Mesenteric fat pad (tissue), 1 donor: ENCODE measurements around the gene NODAL. TPM values are rescaled to one million over a fixed set of nuclear protein-coding genes. Genes with fewer than 3 reads are reported as not detected.
A peak's percentile ranks its signal among the peaks of the same experiment; 100 is the strongest.

ENCODE experiments used
- DNase-seq: peaks from one replicate; pipeline ENCODE4 v3.0.0-alpha.2; 2020; ENCODE audit warnings: low spot score
- total RNA-seq: library from RNA; stranded (reverse); fragmentation: NEBNext Ultra II Directional; extraction: Animal tissue kit (Norgen Biotek cat#: 25700); gene quantifications from one replicate; pipeline ENCODE4 v1.2.1, GENCODE V29; 2021
- donor health status: DM: yes; HTN: yes; CAD: no.

NODAL gene
- total RNA-seq, 1 donor from 2014 or later: not detected

DNA sequence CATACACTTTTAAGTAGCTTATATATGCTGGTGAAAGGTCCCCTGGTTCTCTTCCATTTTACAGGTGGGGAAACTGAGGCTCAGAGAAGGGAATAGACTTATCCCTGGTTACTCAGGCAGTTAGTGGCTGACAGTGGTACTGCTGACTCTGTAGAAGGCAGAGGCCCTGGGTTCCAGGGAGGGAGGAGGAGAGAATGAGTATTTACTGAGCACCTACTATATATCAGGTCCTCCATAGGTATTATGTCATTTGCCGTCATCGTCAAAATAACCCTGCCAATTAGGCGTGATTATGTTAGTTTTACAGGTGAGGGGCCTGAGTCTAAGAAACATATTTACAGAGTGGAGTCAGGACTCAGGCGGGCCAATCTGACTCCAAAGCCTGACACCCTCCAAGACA lies 23.8 kb upstream of the NODAL start:
- no peak for DNase-seq

DNA sequence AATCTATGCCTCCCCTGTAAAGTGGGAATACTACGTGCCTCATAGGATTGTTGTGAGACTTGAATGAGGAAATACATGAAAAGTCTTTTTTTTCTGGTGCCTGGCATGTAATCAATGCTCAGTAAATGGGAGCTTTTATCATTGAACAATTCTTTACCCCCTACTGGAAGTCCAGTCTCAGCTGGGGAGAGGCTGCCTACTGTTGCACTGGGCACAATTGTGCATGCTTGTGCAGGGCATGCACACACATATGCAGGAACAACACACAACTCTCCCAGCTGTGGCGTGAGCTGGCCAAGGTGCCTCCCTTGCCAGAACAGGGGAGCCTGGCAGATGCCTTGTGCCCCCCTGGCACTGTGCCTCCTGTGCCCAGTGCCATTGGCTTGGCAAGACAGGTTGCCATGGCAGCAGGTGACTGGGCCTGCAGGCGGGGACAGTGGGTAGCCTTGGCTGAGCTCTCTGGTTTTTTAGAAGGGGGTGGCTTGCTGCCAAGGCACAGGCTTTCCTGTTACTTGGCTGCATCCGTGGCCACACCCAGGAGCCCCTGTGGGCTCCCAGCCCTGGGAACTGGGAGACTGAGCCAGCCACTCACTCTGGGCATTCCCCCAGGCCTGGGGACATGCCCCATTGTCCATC lies 21.0 kb upstream of the NODAL start:
- no peak for DNase-seq

DNA sequence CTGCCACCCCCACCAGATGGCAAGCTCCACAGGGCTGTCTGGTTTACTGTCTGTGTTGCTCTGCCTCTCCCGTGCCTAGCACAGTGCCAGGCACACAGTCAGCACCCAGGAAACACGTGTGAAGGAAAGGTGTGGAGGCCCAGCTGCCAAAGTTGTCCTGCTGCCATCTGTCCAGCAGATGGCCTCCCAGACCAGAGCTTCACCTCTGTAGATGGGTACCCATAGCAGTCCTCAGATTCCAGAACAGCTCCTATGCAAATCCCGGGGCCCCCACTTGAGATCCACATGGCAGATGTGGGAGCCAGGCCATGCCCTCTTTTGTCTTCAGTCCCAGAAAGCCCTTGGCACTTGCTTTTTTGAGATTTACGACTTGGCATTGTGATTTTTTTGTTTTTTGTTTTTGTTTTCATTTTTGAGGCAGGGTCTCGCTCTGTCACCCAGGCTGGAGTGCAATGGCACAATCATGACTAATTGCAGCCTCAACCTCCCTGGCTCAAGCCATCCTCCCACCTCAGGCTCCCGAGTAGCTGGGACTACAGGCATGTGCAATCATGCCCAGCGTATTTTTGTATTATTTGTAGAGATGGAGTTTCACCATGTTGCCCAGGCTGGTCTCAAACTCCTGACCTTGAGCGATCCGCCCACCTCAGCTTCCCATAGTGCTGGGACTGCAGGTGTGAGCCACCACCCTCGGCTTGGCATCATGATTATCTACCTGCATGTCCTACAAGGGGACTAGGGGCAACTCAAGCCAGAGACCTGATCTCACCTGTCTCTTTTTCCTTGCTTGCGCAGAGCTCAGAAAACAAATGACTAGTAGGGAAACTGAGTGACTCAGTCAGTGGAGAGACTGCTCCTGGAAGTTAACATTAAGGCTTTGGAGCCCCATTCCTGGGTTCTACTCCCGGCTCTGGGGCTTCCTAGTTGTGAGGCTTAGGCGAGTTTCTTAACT lies 20.2 kb upstream of the NODAL start:
- DNase-seq: no peak

DNA sequence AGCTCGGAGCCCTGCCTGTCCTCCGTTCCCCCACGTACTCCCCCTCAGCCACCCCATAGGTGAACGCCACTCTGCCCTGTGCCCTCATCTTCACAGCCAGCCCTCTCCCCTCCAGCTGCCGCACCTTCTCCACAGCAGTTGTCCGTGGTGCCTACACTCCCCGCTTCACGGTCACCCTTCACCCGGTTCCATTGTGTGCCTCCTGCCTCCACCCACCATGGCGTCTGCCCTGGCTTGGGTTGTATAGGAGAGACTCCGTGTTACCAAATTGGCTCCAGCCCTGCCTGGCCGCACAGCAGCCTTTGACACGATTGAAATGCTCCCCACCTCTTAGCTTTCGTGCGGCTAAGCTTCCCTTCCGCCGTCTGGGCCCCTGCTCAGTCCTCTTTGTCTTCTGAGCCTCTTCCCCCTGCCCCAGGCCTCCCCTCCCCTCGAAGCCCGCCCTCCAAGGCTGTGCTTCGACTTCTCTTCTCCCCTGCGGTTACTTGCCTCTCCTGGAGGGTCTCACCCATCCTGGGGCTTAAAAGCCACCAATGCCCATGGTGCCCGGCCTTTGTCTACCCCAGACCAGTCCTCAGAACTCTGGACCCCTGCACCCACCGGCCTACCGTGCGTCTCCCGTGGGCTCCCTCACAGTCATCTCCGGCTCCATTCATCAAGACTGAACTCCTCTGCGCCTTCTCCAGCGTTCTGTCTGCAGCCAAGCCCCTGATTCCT lies 18.5 kb upstream of the NODAL start:
- no peak for DNase-seq

DNA sequence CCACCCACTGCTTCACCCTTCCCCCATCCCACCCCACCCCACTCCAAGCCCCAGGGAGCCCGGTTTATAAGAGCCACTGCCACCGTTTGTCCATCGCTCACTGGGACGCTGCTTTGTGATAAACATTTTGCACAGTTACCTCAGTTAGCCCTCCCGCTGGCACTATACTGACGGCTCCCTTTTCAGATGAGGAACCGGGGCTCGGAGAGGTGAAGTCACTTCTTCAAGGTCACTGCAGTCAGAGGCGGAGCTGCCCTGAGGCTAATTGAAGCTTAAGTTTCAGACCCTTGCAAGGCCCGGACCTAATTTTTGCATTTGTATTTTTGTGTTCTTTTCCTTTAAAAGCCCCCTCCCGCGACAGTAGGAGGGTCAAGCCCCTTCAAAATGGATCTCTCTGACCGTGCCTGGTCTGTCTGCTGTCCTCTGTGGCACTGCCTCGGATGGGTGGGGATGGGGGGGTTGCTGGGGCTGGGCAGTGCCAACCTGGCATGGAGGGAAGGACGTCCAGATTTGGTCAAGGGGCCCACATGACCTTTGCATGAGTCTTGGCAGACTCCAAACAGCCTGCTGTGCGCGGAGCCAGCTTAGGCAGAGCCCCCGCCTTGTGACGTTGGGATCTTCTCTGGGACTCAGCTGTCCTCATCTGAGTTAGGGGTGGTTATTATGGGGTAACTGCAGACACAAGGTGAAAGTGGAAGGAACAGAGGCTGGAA lies 17.7 kb upstream of the NODAL start:
- no peak for DNase-seq

DNA sequence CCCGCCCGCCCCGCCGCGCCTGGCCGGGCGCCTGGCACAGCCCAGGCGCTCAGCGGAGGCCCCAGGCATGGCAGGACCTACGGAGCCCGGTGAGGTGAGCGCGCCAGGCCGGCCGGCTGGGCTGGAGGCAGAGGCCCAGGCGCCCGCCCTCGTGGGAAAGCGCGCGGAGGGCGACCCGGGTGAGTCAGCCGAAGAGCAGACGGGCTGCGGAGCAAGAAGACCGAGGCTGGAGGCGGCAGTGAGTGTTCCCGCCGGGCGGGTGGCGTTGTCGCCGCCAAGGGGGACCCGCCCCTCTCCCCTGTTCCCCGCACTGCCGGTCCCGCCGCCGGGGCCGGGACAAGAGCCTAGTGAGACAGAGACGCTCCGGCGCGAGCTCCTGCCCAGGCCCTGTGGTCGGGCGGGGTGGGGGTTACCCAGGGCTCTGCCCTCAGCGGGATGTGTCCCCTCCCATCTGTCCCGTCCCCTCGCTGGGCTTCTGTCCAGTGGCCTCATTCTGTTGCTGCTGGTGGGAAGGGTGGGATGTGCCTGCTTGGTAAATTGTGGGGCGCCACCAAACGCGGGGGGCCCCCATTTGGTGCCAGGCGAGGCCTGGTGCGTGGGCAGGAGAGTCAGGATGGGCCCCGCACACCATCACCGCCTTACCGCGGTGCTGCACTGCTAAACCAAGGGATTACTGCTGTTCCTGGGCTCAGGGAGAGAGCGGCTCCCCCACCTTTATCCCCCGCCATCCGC lies 17.0 kb upstream of the NODAL start:
- peak; percentile 93 for DNase-seq

DNA sequence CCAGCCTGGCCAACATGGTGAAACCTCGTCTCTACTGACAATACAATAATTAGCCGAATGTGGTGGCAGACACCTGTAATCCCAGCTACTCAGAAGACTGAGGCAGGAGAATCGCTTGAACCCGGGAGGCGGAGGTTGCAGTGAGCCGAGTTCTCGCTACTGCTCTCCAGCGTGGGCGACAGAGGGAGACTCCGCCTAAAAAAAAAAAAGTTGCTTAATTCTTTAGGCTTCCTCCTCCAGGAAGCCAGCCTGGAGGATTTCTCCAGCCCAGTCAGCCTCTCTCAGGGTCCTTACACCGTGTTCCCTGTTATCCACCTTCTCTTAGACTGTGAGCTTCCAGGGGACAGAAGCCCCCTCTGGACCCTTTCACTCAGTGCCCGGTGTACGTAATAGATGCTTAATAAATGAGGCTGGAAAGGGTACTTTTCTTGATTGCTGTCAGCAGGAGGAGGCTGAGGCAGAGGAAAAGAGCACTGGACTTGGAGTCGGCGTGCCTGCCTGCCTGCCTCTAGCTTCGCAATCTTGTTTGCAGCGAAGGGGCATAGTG lies 16.4 kb upstream of the NODAL start:
- DNase-seq: no peak

DNA sequence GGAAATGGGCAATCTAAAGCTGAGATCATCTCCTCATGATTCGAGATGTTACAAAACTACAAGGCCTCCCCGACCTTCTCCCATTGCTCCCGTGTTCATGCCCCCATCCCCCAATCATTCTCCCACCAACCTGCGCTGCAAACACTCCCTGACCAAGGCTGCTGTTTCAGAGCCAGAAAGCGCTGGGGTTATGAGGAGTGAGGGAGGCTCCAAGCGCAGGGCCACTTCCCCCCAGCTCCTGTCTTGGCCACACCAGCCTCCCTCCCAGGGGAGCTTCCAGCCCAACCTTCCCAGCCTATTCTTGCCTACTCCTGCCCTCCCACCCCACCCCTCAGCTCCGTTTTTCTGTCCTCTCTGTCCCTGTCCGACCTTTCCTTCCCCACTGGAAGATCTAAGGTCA lies 14.7 kb upstream of the NODAL start:
- no peak for DNase-seq

DNA sequence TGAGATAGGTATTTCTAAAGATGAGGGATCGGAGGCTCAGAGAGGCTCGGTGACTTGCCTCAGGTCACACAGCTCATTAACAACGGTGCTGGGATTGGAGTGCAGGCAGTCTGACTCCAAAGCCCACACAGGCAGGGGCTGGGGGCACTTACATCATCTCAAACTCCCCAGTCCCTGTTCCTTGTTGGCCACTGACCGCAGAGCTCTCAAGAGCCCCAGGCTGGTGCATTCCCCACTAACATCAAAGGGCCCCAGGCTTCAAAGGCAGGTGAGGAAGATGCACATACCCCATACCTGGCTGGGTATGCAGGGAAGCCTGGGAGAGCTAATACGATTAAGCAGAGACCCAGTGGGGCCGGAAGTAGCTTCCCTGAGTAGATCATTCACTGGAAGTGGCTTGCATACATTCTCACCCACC lies 13.7 kb upstream of the NODAL start:
- DNase-seq: no peak

DNA sequence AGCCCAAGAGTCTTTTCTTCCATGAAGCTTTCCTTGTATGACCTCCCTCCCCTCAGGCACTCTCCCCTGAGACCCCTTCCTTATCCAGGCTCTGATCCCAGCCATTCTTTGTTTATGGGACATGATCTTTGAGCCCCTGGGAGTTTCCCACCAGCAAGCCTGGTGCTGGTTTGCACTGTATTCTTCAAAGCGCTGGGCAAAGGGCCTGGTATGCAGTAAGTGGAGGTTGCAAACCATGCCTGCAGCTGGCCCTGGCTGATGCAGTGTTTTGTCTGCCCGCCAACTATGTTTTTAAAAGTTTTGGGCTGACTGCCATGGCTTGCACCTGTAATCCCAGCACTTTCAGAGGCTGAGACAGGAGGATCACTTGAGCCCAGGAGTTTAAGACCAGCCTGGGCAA lies 6.8 kb upstream of the NODAL start:
- DNase-seq: no peak

DNA sequence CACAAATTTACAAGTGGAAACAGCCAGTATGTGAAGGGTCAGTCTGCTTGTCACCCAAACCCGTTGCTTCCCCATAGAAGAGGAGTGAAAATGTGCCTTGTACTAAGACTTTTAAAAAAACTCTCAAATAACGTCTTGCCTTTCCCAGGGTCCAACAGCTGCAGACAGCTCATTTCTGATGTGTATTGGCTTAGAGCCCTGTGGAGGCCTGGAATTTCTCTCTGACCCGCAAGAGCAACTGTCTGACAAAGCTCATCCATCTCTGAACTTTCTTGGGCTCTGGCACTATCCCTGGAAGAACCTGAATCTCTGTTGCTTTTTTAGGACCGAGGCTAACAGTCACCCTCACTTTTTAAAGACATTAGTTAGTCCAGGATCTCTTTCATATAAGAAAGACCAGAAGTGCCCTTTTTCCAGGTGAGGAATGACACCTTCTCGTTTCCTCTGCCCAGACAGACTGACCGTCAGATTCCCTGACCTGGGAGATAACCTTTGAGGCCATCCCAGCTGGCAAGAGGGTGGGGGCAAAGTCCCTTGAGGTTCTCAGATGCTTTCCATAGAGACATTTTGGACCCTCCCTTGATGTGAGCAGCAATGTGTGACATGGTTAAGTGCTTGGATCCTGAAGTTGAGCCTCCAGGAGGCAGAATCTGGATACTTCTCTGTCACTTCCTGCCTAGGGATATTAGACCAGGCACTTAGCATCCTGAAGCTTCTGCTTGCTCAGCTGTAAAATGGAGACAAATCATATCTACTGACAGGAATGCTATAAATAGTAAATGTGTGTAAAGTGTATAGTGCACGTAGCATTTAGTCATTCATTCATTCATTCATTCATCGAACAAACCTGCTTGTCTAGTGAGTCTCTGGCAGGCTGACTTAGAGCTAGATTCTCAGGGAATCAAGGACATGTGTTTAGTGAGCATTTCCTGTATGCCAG lies 4.5 kb upstream of the NODAL start:
- DNase-seq: no peak

DNA sequence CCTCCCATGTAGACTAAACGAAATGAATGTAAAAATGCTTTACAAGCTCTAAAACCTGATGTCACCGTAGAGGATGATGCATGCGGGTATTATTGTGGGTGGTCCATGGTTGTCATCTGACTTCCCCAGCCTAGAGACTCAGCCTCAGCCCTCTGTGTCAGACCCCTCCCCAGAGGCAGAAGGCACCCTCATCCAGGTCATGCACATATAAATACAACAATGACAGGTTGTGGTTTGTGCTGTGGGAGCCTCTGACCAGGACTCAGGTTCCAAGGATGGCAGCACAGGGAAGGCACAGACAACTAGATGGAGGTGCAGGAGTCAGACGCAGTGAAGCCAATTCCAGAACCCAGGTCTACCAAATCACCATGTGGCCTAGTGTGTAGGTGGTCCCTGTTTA lies 3.3 kb upstream of the NODAL start:
- no peak for DNase-seq

DNA sequence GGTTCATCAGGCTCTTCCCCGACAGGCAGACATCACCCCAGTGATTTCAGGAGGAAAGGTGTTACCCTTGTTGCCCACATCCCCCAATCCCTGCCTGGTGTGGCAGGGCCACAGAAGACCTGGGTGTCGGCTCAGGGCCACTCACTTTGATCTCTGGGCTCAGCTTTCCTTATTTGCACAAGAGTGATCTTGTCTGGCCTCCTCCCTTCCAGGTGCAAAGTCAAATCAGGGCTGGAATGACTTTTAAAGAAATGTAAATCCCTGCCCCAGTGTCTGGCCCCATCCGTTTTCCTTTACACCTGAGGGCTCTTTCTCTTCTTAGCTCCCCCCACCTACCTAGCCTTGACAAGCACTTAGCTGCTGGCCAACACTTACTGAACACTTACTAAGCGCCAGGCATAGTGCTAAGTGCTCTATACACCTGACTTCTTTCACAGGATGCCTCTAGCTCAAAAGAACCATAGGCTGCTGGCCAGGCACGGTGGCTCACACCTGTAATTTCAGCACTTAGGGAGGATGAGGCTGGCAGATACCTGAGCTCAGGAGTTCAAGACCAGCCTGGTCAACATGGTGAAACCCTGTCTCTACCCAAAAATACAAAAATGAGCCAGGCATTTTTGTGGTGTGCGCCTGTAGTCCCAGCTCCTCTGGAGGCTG lies 979 bp upstream of the NODAL start:
- DNase-seq: no peak

DNA sequence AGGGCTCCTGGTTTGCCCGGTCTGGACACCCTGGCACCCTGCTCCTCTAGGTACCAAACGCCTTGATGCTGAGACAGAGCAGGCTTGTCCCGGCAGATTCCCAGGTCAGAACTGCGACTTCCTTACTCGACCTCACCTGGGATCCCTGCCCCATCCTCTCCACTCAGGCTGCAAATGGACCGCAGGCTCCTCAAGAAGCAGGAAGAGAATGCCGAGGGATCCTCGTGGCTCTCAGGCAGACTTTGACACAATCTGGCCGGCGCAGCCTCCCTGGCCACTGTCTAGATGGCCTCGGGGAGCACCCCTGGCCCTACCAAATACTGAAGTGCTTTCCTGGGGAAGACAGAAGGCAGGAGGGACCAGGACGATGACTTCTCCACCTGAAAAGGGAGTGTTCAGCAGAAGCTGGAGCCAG lies 421 bp upstream of the NODAL start:
- no peak for DNase-seq

DNA sequence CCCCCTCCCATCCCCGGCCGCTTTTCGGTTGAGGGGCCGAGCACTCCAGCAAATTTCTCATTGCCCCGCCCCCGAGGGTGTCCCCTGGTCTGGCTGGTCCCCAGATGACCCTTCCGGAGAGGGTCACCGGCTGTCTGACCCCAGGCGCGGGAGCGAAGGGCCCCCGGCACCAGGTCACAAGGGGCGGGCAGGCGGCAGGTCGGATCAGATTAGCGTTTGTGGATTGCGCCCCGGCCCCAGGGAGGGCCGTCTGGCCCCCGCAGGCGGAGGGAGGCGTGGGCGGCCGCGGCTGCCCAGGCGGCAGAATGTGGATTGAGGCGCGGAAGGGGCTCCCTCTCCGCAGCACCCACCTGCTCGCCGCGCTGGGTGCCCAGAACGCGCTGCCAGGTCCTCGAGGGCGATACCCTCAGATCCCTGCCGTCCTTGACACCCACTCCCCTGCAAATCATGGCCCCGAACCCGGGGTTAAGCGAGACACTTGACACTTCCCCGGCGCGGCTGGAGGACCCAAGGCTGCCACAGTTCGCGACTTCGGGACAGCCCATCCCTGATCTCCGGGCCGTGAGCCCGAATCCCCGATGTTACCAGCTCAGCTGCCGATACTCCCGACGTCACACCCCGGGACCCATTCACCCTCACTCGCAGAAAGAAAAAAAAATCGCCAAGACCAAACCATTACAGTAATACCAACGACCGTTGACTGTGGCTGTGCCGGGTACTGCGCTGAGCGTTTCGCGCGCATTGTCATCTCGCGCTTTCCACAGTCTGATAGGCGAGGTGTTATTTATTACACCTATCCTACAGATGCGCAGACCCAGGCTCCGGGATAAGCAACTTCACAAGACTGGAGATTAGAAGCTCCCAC lies 953 bp downstream of the NODAL start:
- no peak for DNase-seq

DNA sequence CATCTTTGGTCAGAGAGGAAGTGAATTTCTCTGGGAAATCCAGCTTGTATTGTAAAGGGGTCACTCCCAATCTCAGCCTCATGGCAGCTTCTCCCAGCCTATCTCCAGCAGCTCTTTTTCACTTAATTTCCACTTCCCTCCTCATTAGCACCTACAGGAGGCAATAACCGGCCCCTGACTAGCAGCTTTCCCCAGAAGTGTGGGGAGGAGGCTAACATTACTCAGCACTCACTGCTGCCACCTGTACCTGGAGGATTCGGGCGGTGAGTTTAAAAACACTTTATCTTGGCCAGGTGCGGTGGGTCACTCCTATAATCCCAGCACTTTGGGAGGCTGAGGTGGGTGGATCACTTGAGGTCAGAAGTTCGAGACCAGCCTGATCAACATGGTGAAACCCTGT lies 3.8 kb downstream of the NODAL start:
- DNase-seq: peak; percentile 26

DNA sequence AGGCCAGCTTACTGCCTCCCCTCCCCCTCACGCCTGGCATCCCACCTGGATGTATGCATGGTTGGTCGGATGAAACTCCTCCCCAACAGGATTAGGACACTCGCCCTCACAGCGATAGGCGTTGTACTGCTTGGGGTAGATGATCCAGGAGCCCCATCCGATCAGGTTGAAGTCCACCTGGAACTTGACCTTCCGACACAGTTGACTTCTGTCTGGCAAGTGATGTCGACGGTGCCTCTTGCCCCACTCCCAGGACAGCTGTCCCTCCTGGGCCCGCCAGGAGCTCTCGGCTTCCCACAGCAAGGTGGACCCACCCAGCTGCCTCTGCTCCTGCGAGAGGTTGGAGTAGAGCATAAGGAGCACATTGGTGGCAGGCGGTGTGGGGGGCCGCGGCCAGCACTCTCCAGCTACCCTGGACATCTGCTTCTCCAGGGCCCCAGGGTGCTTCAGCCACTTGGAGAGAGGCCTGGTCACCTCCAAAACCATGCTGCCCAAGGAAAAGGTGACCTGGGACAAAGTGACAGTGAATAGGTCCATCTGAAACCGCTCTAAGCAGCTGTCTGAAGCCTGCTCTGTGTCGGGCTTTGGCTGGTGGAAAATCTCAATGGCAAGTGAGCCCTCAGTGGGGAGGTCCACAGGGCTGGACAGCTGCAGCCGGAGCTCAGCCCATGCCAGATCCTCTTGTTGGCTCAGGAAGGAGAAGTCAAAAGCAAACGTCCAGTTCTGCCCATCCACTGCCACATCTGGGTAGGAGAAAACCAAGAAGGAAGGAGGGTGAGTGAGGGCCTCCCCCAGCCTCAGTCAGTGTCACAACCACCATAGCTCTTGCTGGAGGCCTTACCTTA lies 6.0 kb downstream of the NODAL start:
- DNase-seq: peak; percentile 74
